ENCODE results near the gene CCR7. TPM values are rescaled to one million over a fixed set of nuclear protein-coding genes. Genes with fewer than 3 reads are reported as not detected.
A peak's percentile ranks its signal among the peaks of the same experiment; 100 is the strongest.

CCR7 gene
- total RNA-seq, 1 donor from 2014 or later, result under 0.01 TPM

- DNase-seq (ENCODE audit: low read depth in 2 of 2), result peak in 1 of 2 donors; percentile 30
Measured at GRCh38 chr17:40518401-40519088, 46.7 kb downstream of the CCR7 start.

GRCh38 chr17:40517981-40518380 lies 47.3 kb downstream of the CCR7 start:
- no peak for DNase-seq (ENCODE audit: low read depth in 2 of 2)

- DNase-seq (ENCODE audit: low read depth in 2 of 2), result no peak
Measured at GRCh38 chr17:40517286-40517662, 48.0 kb downstream of the CCR7 start.

- no peak for DNase-seq (ENCODE audit: low read depth in 2 of 2)
Measured at GRCh38 chr17:40516581-40517285, 48.5 kb downstream of the CCR7 start.

GRCh38 chr17:40515491-40516041 lies 49.7 kb downstream of the CCR7 start:
- DNase-seq (ENCODE audit: low read depth in 2 of 2), result no peak

- no peak for DNase-seq (ENCODE audit: low read depth in 2 of 2)
Measured at GRCh38 chr17:40515011-40515410, 50.3 kb downstream of the CCR7 start.

- DNase-seq (ENCODE audit: low read depth in 2 of 2), result no peak
Measured at GRCh38 chr17:40514013-40514875, 51.0 kb downstream of the CCR7 start.

- no peak for DNase-seq (ENCODE audit: low read depth in 2 of 2)
Measured at GRCh38 chr17:40511667-40512220, 53.5 kb downstream of the CCR7 start.

- no peak for DNase-seq (ENCODE audit: low read depth in 2 of 2)
Measured at GRCh38 chr17:40511136-40511535, 54.1 kb downstream of the CCR7 start.

GRCh38 chr17:40510328-40510648 lies 55.0 kb downstream of the CCR7 start:
- DNase-seq (ENCODE audit: low read depth in 2 of 2), result no peak

GRCh38 chr17:40509626-40510327 lies 55.5 kb downstream of the CCR7 start:
- DNase-seq (ENCODE audit: low read depth in 2 of 2), result no peak

- no peak for DNase-seq (ENCODE audit: low read depth in 2 of 2)
Measured at GRCh38 chr17:40506786-40507185, 58.5 kb downstream of the CCR7 start.

Other genes with a start within 250 kb of the CCR7 start
- 1.8 and 3.7 TPM in 2 replicates for gene GJD3, start 200.7 kb downstream of the CCR7 start, total RNA-seq
- gene TOP2A, start 147.6 kb downstream of the CCR7 start, total RNA-seq, result 27.7 and 65.5 TPM in 2 replicates
- 189 and 415 TPM in 2 replicates for gene IGFBP4, start 122.0 kb downstream of the CCR7 start, total RNA-seq
- not detected in 2 replicates for gene TNS4, start 63.8 kb downstream of the CCR7 start, total RNA-seq
- 61.1 and 63.3 TPM in 2 replicates for gene SMARCE1, start 82.3 kb upstream of the CCR7 start, total RNA-seq
- 0.13 TPM in 2 replicates for gene KRT222, start 99.7 kb upstream of the CCR7 start, total RNA-seq
- not detected in 2 replicates for gene KRT24, start 138.3 kb upstream of the CCR7 start, total RNA-seq
- not detected in 2 replicates for gene KRT25, start 189.9 kb upstream of the CCR7 start, total RNA-seq
- not detected in 2 replicates for gene KRT26, start 206.7 kb upstream of the CCR7 start, total RNA-seq
- gene KRT27, start 217.1 kb upstream of the CCR7 start, total RNA-seq, result not detected in 2 replicates
- gene KRT28, start 234.5 kb upstream of the CCR7 start, total RNA-seq, result not detected in 2 replicates

Measured in dermis microvascular lymphatic vessel endothelial cell (primary cell).